Psoas muscle (tissue), 8 donors: ENCODE results near the gene IGF2BP3. TPM values are rescaled to one million over a fixed set of nuclear protein-coding genes. Genes with fewer than 3 reads are reported as not detected.

ENCODE experiments used
- ATAC-seq, 4 donors: fragments of 200-7000 bp; cut with Tn5 transposase; one replicate each; pipeline ENCODE4 v1.9.1; 2020; ENCODE audit warnings: moderate library complexity in 3 of 4, mild to moderate bottlenecking in 2 of 4
- DNase-seq, 2 donors: peaks; one replicate each; pipeline ENCODE4 v3.0.0-alpha.2; 2020
- H3K27ac ChIP-seq: fragments of 200-600 bp; one replicate; pipeline ENCODE4 v1.8.0; 2022
- H3K27me3 ChIP-seq, 3 donors: fragments of 200-600 bp in 1 of 3; one replicate each; pipeline versions ENCODE4 v1.6.1 to v1.8.0; 2013 to 2022; ENCODE audit warnings: low read length in 2 of 3, mild to moderate bottlenecking in 2 of 3, moderate library complexity in 1 of 3; ENCODE audit not compliant: insufficient read depth in 3 of 3
- H3K36me3 ChIP-seq, 2 donors: fragments of 200-600 bp in 1 of 2; one replicate each; pipeline versions ENCODE4 v1.6.1 to v1.8.0; 2013 to 2022; ENCODE audit warnings: low read depth in 1 of 2, mild to moderate bottlenecking in 1 of 2, moderate library complexity in 1 of 2; ENCODE audit not compliant: insufficient read depth in 1 of 2
- H3K4me1 ChIP-seq: fragments of 200-600 bp; one replicate; pipeline ENCODE4 v1.8.0; 2022
- H3K4me3 ChIP-seq: fragments of 200-600 bp; one replicate; pipeline ENCODE4 v1.8.0; 2022; ENCODE audit warnings: mild to moderate bottlenecking
- H3K9me3 ChIP-seq: fragments of 200-600 bp; one replicate; pipeline ENCODE4 v1.8.0; 2022
- WGBS, 3 donors: extraction: QIAGEN DNeasy Blood & Tissue Kit; methylation state at CpG; one replicate each; pipeline versions ENCODE4 v1.1.6 to v1.1.7; 2013; 5-methylcytosine and 5-hydroxymethylcytosine counted together
- intact Hi-C, 2 donors: fragments of 100-400 bp; cut with DNase I; formaldehyde crosslinking; loops; one replicate each; pipeline versions ENCODE4 v1.11.0 to v1.14.2; 2022
- polyA plus RNA-seq, 3 donors: library from polyadenylated mRNA; stranded (reverse); fragments of 200-250 nt; gene quantifications; one replicate each; pipeline ENCODE4 v1.2.3, GENCODE V29; 2013
- total RNA-seq, 4 donors: library from RNA; stranded (reverse); fragmentation: NEBNext Ultra II Directional in 2 of 4; extraction: Animal tissue kit (Norgen Biotek cat#: 25700) in 2 of 4; gene quantifications; one replicate each; pipeline versions ENCODE4 v1.2.1 to v1.2.4, GENCODE V29; 2021 to 2023
- TF ChIP-seq, protein P1 (sequence below): fragments of 200-600 bp; IDR thresholded peaks from one replicate; pipeline ENCODE4 v1.8.0; 2022; ENCODE audit warnings: antibody characterized with exemption
- donor health status: healthy with polysubstance abuse.
- donor health status: DM: no; HTN: no; CAD: no; lungs with moderate emphysema.
- donor health status: Bipolar disorder and iron deficiency.
- donor health status: healthy.
- donor health status: DM: yes; HTN: yes; CAD: no.
- donor health status: DM: no; HTN: no; CAD: no.
- donor health status: DM: no; HTN: no; CAD: no.
- donor health status: DM: yes; HTN: yes; CAD: no.

IGF2BP3 gene
- total and polyA plus RNA-seq, 7 donors, result 0.03 to 0.73 (median 0.34) TPM

DNA sequence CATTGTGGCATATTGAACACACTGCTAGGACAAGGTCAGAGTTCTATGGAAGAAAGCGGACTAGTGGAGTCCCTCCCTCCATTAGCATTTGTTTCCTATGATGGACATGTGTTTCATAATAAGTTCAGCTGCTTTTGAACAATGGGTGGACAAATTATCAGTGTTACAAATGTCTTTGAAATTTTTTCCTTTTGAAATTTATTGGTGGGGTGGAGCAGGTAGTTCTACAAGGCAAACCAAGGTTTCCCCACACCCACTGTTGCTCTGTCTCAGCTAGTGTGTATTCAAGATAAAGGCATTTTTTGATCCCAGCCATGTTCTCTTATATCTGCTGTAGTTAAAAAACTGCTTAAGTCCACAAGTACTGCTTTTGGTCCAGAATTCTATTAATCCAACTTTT, 91.3 kb downstream of the IGF2BP3 start:
- intact Hi-C loops, result no loop called here
- Histone ChIP-seq H3K27ac (no peak overlapping the region), H3K9me3 (no peaks in the 10 kb centered on the region), H3K4me3 (no peak overlapping the region), H3K4me1 (no peaks in the 10 kb centered on the region), H3K27me3 (peaks cover 0 to 3% (median 0%) of the 10 kb centered on the region in 3 donors), H3K36me3 (no peaks in the 10 kb centered on the region)
- WGBS, 3 donors, result 94 to 98% (median 97%) methylated on average over 1 of the region's 1 CpG
- no peak for ATAC-seq
- TF ChIP-seq, protein P1, sequence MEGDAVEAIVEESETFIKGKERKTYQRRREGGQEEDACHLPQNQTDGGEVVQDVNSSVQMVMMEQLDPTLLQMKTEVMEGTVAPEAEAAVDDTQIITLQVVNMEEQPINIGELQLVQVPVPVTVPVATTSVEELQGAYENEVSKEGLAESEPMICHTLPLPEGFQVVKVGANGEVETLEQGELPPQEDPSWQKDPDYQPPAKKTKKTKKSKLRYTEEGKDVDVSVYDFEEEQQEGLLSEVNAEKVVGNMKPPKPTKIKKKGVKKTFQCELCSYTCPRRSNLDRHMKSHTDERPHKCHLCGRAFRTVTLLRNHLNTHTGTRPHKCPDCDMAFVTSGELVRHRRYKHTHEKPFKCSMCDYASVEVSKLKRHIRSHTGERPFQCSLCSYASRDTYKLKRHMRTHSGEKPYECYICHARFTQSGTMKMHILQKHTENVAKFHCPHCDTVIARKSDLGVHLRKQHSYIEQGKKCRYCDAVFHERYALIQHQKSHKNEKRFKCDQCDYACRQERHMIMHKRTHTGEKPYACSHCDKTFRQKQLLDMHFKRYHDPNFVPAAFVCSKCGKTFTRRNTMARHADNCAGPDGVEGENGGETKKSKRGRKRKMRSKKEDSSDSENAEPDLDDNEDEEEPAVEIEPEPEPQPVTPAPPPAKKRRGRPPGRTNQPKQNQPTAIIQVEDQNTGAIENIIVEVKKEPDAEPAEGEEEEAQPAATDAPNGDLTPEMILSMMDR, result no peak
- no peak for DNase-seq

DNA sequence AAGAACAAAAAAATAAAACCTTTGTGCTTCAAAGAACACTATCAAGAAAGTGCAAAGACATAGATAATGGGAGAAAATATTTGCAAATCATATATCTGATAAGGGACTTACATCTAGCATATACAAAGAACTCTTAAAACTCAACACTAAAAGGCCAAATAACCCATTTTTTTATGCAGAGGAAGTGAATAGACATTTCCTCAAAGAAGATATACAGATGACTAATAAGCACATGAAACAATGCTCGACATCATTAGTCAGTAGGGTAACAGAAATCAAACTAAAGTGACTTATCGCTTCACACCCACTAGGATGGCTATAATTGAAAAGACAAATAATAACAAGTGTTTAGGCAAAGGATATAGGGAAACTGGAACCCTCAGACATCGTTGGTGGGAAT, 93.2 kb downstream of the IGF2BP3 start:
- TF ChIP-seq, protein P1, result no peak
- H3K27ac ChIP-seq, result no peak overlapping the region
- ATAC-seq, result no peak
- H3K36me3 ChIP-seq, result no peaks in the 10 kb centered on the region
- no peaks in the 10 kb centered on the region for H3K4me1 ChIP-seq
- H3K9me3 ChIP-seq, result no peaks in the 10 kb centered on the region
- DNase-seq, result no peak
- WGBS, 3 donors, result 80 to 89% (median 85%) methylated on average over 3 of the region's 3 CpGs
- no peak overlapping the region for H3K4me3 ChIP-seq
- intact Hi-C loops, result no loop called here
- peaks cover 0 to 3% (median 0%) of the 10 kb centered on the region in 3 donors for H3K27me3 ChIP-seq

DNA sequence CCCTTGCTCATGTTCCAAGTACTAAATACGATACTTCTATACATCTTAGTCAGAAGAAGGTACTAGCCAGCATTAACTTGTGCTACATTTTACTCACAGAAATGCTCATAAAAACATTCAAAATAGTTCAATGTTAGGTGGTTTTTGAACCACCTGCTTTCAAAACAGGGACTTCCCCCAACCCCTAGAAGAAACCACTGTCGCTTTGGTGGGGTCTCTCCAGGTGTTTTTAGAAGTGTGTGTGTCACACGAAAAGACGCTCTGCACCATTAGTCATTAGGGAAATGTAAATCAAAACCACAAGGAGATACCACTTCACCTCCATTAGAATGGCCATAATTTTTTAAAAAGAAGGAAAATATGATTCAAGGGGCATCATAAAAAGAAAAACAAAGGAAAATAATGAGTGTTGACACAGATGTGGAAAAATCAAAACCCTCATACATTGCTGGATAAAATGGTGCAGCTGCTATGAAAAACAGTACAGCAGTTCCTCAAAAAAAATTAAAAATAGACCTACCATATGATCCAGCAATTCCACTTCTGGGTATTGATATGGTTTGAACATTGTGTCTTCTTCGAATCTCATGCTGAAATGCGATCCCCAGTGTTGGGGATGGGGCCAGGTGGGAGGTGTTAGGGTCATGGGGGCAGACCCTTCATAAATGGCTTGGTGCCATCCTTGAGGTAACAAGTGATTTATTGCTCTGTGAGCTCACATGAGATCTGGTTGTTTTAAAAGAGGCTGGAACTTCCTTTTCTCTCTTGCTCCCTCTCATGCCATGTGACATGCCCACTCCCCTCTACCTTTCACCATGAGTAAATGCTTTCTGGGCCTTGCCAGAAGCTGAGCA, 96.9 kb downstream of the IGF2BP3 start:
- Histone ChIP-seq H3K36me3 (no peaks in the 10 kb centered on the region), H3K4me1 (no peaks in the 10 kb centered on the region), H3K27ac (no peak overlapping the region), H3K9me3 (no peaks in the 10 kb centered on the region), H3K4me3 (no peak overlapping the region), H3K27me3 (no peaks in the 10 kb centered on the region)
- TF ChIP-seq, protein P1, result no peak
- no peak for ATAC-seq
- WGBS, 3 donors, result 69 to 72% (median 71%) methylated on average over 6 of the region's 6 CpGs
- intact Hi-C loops, result no loop called here
- DNase-seq, result no peak

DNA sequence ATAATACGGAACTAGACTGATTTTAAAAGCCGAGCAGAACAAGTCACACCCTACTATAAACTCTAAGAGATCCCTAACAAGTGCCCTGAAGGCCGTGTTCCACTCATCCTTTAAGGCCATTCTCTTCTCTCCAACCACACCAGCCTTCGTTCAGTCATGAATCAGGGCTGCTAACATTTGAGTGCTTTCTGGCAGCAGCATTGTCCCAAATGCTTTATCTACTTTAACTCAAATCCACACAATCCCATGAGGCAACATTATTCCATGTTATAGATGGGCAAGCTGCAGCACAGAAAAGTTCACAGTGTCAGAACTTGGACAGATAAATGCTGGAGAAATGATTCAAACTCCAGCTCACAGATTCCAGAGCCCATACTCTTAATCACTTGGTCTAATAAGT, 97.7 kb downstream of the IGF2BP3 start:
- no peak overlapping the region for H3K4me3 ChIP-seq
- no peaks in the 10 kb centered on the region for H3K4me1 ChIP-seq
- intact Hi-C loops, result no loop called here
- WGBS, 3 donors, result 81 to 85% (median 84%) methylated on average over 4 of the region's 4 CpGs
- DNase-seq (no peak), ATAC-seq (no peak)
- no peaks in the 10 kb centered on the region for H3K36me3 ChIP-seq
- H3K27ac ChIP-seq, result no peak overlapping the region
- TF ChIP-seq, protein P1, result no peak
- H3K9me3 ChIP-seq, result no peaks in the 10 kb centered on the region
- no peaks in the 10 kb centered on the region for H3K27me3 ChIP-seq
